Keratinocyte (primary cell): ENCODE data around the gene MAML2. TPM values are rescaled to one million over a fixed set of nuclear protein-coding genes. Genes with fewer than 3 reads are reported as not detected.
A peak's percentile ranks its signal among the peaks of the same experiment; 100 is the strongest.

Experiments
- DNase-seq: peaks from one replicate; pipeline ENCODE4 v3.0.0-alpha.2; 2011; ENCODE audit warnings: low read depth, missing footprints, low spot score
- FAIRE-seq: peaks from 2 replicates; lab custom pipeline; 2011; peaks lifted over from hg19 to GRCh38; lab: Jason Lieb, UNC
- H2AFZ ChIP-seq: 2 replicates; pipeline ENCODE4 v1.6.0; 2012; ENCODE audit warnings: low read length, control low read depth, inconsistent platforms; ENCODE audit not compliant: control insufficient read depth
- H3K27ac ChIP-seq: 2 replicates; pipeline ENCODE4 v1.5.1; 2011; ENCODE audit warnings: low read length; ENCODE audit not compliant: control insufficient read depth, insufficient read depth
- H3K27me3 ChIP-seq: 3 replicates; pipeline ENCODE4 v1.6.0; 2011; ENCODE audit warnings: low read length; ENCODE audit not compliant: control insufficient read depth, insufficient read depth; ENCODE audit errors: extremely low read depth
- H3K36me3 ChIP-seq, 2 experiments: 2 replicates in 1 of 2; 3 replicates in 1 of 2; pipeline ENCODE4 v1.5.1; 2011; ENCODE audit warnings: low read length in 2 of 2, mild to moderate bottlenecking in 1 of 2; ENCODE audit not compliant: control insufficient read depth in 2 of 2, insufficient read depth in 2 of 2; ENCODE audit errors: extremely low read depth in 1 of 2
- H3K4me1 ChIP-seq: 3 replicates; pipeline ENCODE4 v1.5.1; 2011; ENCODE audit warnings: low read length; ENCODE audit not compliant: control insufficient read depth, insufficient read depth; ENCODE audit errors: extremely low read depth
- H3K4me2 ChIP-seq: 3 replicates; pipeline ENCODE4 v1.6.0; 2011; ENCODE audit warnings: low read depth, low read length; ENCODE audit not compliant: control insufficient read depth, insufficient read depth; ENCODE audit errors: extremely low read depth
- H3K4me3 ChIP-seq, 3 experiments: fragments of 200-600 bp in 1 of 3; sonication (generic) in 1 of 3; 2 replicates in 2 of 3; 3 replicates in 1 of 3; pipeline ENCODE4 v1.5.1; 2011 to 2016; ENCODE audit warnings: low read length in 3 of 3, mild to moderate bottlenecking in 3 of 3, control low read depth in 2 of 3, inconsistent platforms in 1 of 3, low read depth in 1 of 3, mixed read lengths in 1 of 3, mixed run types in 1 of 3, moderate library complexity in 1 of 3; ENCODE audit not compliant: control insufficient read depth in 2 of 3, insufficient read depth in 2 of 3; ENCODE audit errors: extremely low read depth in 1 of 3
- H3K79me2 ChIP-seq: 2 replicates; pipeline ENCODE4 v1.6.0; 2012; ENCODE audit warnings: low read length; ENCODE audit not compliant: control insufficient read depth, insufficient read depth
- H3K9ac ChIP-seq: 3 replicates; pipeline ENCODE4 v1.6.0; 2011; ENCODE audit warnings: low read length; ENCODE audit not compliant: control insufficient read depth, insufficient read depth; ENCODE audit errors: extremely low read depth
- H3K9me1 ChIP-seq: 3 replicates; pipeline ENCODE4 v1.6.0; 2011; ENCODE audit warnings: low read length; ENCODE audit not compliant: control insufficient read depth, insufficient read depth; ENCODE audit errors: extremely low read depth
- H3K9me3 ChIP-seq: 2 replicates; pipeline ENCODE4 v1.5.1; 2012; ENCODE audit warnings: low read depth, low read length; ENCODE audit not compliant: control insufficient read depth
- H4K20me1 ChIP-seq: 3 replicates; pipeline ENCODE4 v1.6.0; 2011; ENCODE audit warnings: low read length; ENCODE audit not compliant: control insufficient read depth, insufficient read depth; ENCODE audit errors: extremely low read depth
- EZH2 ChIP-seq: IDR thresholded peaks from one replicate; pipeline ENCODE4 v1.6.1; 2012; ENCODE audit warnings: inconsistent platforms, mild to moderate bottlenecking, low read length, moderate library complexity
- dilution Hi-C: fragments of 300-500 bp; cut with MboI; formaldehyde crosslinking; loops from one replicate; pipeline ENCODE4 v1.7.0; 2020; ENCODE audit warnings: low sequenced_read_pairs; ENCODE audit not compliant: extremely low pct_ligation_motif_present
- polyA plus RNA-seq, 5 experiments: library from polyadenylated mRNA; depleted of rRNA in 3 of 5; stranded (reverse) in 3 of 5; stranded (forward) in 1 of 5; unstranded in 1 of 5; fragments of >200 nt; gene quantifications; 1 replicate in 1 of 5; 2 replicates in 3 of 5; 3 replicates in 1 of 5; pipeline versions ENCODE4 v1.2.1 to v1.2.3, GENCODE V29; 2011 to 2012; ENCODE audit warnings: missing spikeins in 2 of 5, low read depth in 1 of 5, low replicate concordance in 1 of 5
- TF ChIP-seq, protein P1 (sequence below), 3 experiments: IDR thresholded peaks in 1 of 3; conservative IDR thresholded peaks in 1 of 3; optimal IDR thresholded peaks in 1 of 3; 2 replicates in 2 of 3; 3 replicates in 1 of 3; pipeline versions ENCODE3 to v1.5.1; 2011; ENCODE audit warnings: low read length in 3 of 3, mild to moderate bottlenecking in 3 of 3, moderate library complexity in 2 of 3, control low read depth in 1 of 3, inconsistent platforms in 1 of 3; ENCODE audit not compliant: insufficient read depth in 2 of 3; ENCODE audit errors: extremely low read depth in 1 of 3

Gene MAML2
- polyA plus RNA-seq, 1 donor (not counting 4 experiments of a cell fraction or from before 2014, with no cell fraction given), result 4.2 TPM

DNA sequence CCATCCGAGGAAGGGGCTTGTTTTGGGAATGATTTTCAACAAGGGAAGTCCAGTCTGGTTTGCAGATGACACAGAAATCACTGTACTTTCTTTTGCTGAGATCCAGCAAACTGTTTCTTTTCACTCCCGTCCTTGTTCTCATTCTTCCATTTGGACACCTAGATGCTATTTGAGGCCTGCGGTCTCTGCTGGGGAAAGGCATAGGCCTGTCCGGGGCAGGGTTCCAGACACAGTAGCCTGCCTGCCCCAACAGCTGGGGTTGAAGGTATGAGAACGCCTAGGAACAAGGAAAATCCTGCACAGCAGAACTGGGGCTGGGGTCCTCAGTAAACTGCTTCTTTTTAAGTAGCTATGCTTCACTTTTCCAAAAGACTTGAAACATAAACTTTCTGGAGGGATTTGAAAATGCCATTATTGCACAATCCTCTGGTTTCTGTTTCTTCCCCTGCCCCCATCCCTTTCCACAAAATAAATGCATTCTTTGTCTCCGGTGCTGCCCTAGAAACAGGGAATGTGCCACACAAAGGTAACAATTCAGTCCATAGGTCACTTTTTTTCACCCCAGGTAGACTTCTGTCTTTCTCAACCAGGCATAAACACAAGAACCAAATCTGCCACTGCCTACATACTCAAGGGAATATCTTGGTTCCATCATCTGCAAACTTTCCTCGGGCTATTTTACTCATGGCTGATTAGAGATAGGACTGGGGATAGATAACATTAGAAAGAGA lies 244.3 kb downstream of the MAML2 start:
- H2AFZ ChIP-seq, result peak overlapping the region; percentile 69
- peak overlapping the region in 2 of 3 experiments; percentile 30 to 38 for H3K4me3 ChIP-seq
- H3K27me3 ChIP-seq, result no peaks in the 10 kb centered on the region
- TF ChIP-seq, protein P1, sequence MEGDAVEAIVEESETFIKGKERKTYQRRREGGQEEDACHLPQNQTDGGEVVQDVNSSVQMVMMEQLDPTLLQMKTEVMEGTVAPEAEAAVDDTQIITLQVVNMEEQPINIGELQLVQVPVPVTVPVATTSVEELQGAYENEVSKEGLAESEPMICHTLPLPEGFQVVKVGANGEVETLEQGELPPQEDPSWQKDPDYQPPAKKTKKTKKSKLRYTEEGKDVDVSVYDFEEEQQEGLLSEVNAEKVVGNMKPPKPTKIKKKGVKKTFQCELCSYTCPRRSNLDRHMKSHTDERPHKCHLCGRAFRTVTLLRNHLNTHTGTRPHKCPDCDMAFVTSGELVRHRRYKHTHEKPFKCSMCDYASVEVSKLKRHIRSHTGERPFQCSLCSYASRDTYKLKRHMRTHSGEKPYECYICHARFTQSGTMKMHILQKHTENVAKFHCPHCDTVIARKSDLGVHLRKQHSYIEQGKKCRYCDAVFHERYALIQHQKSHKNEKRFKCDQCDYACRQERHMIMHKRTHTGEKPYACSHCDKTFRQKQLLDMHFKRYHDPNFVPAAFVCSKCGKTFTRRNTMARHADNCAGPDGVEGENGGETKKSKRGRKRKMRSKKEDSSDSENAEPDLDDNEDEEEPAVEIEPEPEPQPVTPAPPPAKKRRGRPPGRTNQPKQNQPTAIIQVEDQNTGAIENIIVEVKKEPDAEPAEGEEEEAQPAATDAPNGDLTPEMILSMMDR (optimal IDR thresholded peaks at IDR 0.05 in 1 of 3, IDR thresholded peaks at IDR 0.05 in 1 of 3, conservative IDR thresholded peaks at IDR 0.05 in 1 of 3; ENCODE audit: extremely low read depth in 1 of 3, insufficient read depth in 2 of 3, low read length in 3 of 3), result no peak
- TF ChIP-seq EZH2, result no peak
- H3K4me1 ChIP-seq, result peaks cover 58% of the 10 kb centered on the region
- peaks cover 4% of the 10 kb centered on the region for H3K9me1 ChIP-seq
- no peak for FAIRE-seq
- no peaks in the 10 kb centered on the region for H3K79me2 ChIP-seq
- no peaks in the 10 kb centered on the region for H3K9me3 ChIP-seq
- H4K20me1 ChIP-seq, result no peaks in the 10 kb centered on the region
- H3K36me3 ChIP-seq, result no peaks in the 10 kb centered on the region
- peak overlapping the region; percentile 61 for H3K9ac ChIP-seq
- peak overlapping the region; percentile 78 for H3K4me2 ChIP-seq
- peak overlapping the region; percentile 70 for H3K27ac ChIP-seq
- no peak for DNase-seq
- dilution Hi-C loops, result no loop called here

DNA sequence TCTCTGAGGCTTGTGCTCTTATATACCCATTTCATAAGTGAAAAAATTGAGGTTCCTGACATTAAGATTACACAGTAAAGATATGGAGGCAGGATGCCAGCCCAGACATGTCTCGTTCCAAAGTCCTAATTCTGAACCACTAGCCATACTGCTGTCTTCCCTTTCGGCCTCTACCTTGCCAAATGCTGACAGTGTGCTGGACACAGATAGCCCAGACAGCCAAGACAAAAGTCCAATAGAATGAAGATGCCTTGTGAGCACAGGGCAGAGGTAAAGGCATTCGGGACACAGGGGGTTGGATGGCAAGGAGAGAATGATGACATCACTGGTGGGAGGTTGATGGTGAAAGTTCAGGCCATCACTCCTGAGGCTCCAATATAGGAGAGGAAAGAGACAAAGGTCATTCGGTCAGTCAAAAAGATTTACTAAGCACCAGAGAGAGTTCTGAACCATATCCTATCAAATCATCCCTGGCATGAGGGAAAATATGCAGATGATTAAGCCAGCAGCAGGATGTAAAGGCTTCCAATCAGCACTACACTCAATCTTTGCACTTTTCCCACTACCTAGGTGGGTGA lies 245.1 kb downstream of the MAML2 start:
- H3K27me3 ChIP-seq, result no peaks in the 10 kb centered on the region
- peak overlapping the region; percentile 78 for H3K4me2 ChIP-seq
- H3K36me3 ChIP-seq, result no peaks in the 10 kb centered on the region
- no peak for DNase-seq
- dilution Hi-C loops, result no loop called here
- H3K4me3 ChIP-seq, result peak overlapping the region in 2 of 3 experiments; percentile 30 to 38
- no peaks in the 10 kb centered on the region for H4K20me1 ChIP-seq
- no peaks in the 10 kb centered on the region for H3K9me3 ChIP-seq
- peak overlapping the region; percentile 1 for H2AFZ ChIP-seq
- H3K79me2 ChIP-seq, result no peaks in the 10 kb centered on the region
- TF ChIP-seq, protein P1 (optimal IDR thresholded peaks at IDR 0.05 in 1 of 3, IDR thresholded peaks at IDR 0.05 in 1 of 3, conservative IDR thresholded peaks at IDR 0.05 in 1 of 3; ENCODE audit: extremely low read depth in 1 of 3, insufficient read depth in 2 of 3, low read length in 3 of 3), result no peak
- TF ChIP-seq EZH2, result no peak
- peak overlapping the region; percentile 61 for H3K9ac ChIP-seq
- FAIRE-seq, result peak; percentile 17
- peaks cover 4% of the 10 kb centered on the region for H3K9me1 ChIP-seq
- peaks cover 58% of the 10 kb centered on the region for H3K4me1 ChIP-seq
- H3K27ac ChIP-seq, result peak overlapping the region; percentile 70
